ENCODE measurements around the gene LYZL1. TPM values are rescaled to one million over a fixed set of nuclear protein-coding genes. Genes with fewer than 3 reads are reported as not detected.

Gene LYZL1
- total and polyA plus RNA-seq, 3 donors from 2014 or later: 37.0 to 91.3 (median 67.6) TPM

DNA sequence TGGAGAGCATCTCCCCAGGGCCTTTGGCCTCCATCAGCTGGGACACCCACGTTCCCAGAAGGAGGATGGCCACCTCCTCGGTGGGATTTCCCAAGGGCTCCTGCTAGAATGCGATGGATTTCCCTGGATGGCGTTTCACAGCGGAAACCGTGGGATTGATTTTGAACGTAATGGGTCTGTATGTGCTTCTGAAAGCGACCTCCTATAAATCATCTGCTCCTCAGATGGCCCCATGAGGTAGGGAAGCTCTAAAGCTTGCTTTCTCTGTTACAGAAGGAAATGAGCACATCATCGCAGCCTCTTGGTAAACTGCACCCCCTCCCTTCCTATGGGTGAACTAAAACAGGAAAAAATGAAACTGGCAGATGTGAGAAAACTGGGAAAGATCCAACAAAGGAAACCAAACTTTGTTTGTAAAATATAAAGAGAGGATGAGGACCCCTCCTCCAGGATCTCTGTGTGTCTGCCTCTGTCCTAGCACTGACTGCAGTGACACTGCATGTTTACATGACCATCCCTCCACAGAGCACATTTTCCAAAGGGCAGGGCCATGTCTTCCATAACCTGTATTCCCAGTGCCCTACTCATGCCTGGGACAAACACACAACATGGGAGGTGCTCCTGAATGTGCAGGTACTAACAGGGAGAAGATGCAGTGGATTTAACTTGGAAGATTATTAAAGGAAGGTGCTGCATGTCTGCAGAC is 57.6 kb downstream of the LYZL1 start:
- H3K9me3 ChIP-seq: no peaks in the 10 kb centered on the region
- no peaks in the 10 kb centered on the region for H3K36me3 ChIP-seq (ENCODE audit: low read depth, missing control alignments)
- 85 to 88% methylated on average over 9 of the region's 9 CpGs for WGBS, 2 donors
- no peak overlapping the region for H3K4me3 ChIP-seq
- no peaks in the 10 kb centered on the region for H3K27me3 ChIP-seq
- TF ChIP-seq CTCF (IDR thresholded peaks at IDR 0.05) (no peak), POLR2A (IDR thresholded peaks at IDR 0.05) (no peak)
- H3K4me1 ChIP-seq: no peaks in the 10 kb centered on the region
- no peak overlapping the region for H3K27ac ChIP-seq
- intact Hi-C loops (cut with DNase I; ENCODE audit: low total_unique reads): no loop called here
- DNase-seq: no peak

DNA sequence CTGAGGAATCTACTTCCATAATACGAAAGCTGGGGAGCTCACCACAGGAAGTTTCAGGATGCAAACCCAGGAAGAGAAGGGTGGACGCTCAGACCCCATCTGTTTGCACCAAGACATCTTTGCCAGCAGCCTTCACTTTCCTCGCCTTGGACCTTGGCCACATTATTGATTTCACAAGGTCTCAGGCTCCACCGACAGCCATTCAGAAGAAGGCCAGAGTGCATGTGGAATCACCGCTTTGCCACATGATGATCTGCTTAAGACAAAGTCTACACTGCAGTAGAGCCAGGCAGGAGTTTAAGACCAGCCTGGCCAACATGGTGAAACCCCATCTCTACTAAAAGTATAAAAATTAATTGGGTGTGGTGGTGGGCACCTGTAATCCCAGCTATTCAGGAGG is 60.0 kb downstream of the LYZL1 start:
- H3K36me3 ChIP-seq (ENCODE audit: low read depth, missing control alignments): no peaks in the 10 kb centered on the region
- H3K4me3 ChIP-seq: no peak overlapping the region

DNA sequence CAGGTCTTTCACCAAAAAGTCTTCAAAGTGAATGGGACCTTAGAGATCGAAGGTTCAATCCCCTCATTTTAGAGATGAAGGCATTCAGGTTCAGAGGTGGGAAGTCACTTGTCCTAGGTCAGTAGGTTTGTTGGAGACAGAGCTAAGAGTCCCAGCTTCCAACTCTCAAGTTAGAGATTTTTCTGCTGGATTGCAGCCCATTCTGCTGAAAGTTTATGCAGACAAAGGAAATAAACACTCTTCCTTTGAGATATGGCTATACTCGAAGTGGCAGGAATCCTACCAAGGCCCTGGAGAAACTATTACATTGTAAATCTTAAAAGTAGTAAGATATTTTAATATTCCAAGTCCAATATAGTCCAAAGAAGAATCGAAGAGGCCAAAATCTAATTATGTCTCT is 64.4 kb downstream of the LYZL1 start:
- intact Hi-C loops (cut with DNase I; ENCODE audit: low total_unique reads): no loop called here
- H3K4me1 ChIP-seq: peaks cover 12% of the 10 kb centered on the region
- H3K9me3 ChIP-seq: no peaks in the 10 kb centered on the region
- no peaks in the 10 kb centered on the region for H3K36me3 ChIP-seq (ENCODE audit: low read depth, missing control alignments)
- peak; percentile 29 for DNase-seq
- no peak overlapping the region for H3K27ac ChIP-seq
- TF ChIP-seq CTCF (IDR thresholded peaks at IDR 0.05) (no peak), POLR2A (IDR thresholded peaks at IDR 0.05) (no peak)
- WGBS, 2 donors: 35 to 49% methylated on average over 3 of the region's 3 CpGs
- no peaks in the 10 kb centered on the region for H3K27me3 ChIP-seq
- H3K4me3 ChIP-seq: no peak overlapping the region

More for the DNA sequence above, 60.0 kb downstream of the LYZL1 start:
- TF ChIP-seq CTCF (IDR thresholded peaks at IDR 0.05) (no peak), POLR2A (IDR thresholded peaks at IDR 0.05) (no peak)
- H3K9me3 ChIP-seq: no peaks in the 10 kb centered on the region
- H3K27me3 ChIP-seq: no peaks in the 10 kb centered on the region
- no peak overlapping the region for H3K27ac ChIP-seq
- intact Hi-C loops (cut with DNase I; ENCODE audit: low total_unique reads): no loop called here
- 81 to 96% methylated on average over 5 of the region's 5 CpGs for WGBS, 2 donors
- peaks cover 6% of the 10 kb centered on the region for H3K4me1 ChIP-seq
- DNase-seq: no peak

GRCh38 chr10:29353887-29354561 is 65.2 kb downstream of the LYZL1 start:
- intact Hi-C loops (cut with DNase I; ENCODE audit: low total_unique reads): no loop called here
- H3K27ac ChIP-seq: no peak overlapping the region
- H3K9me3 ChIP-seq: no peaks in the 10 kb centered on the region
- DNase-seq: no peak
- peaks cover 12% of the 10 kb centered on the region for H3K4me1 ChIP-seq
- no peak overlapping the region for H3K4me3 ChIP-seq
- WGBS, 2 donors: 48 to 69% methylated on average over 3 of the region's 3 CpGs
- TF ChIP-seq CTCF (IDR thresholded peaks at IDR 0.05) (no peak), POLR2A (IDR thresholded peaks at IDR 0.05) (no peak)
- H3K36me3 ChIP-seq (ENCODE audit: low read depth, missing control alignments): no peaks in the 10 kb centered on the region
- H3K27me3 ChIP-seq: no peaks in the 10 kb centered on the region

Data from testis (tissue), 3 donors.